ENCODE measurements around the gene MRAP2.

GRCh38 chr6:84077645-84078044 is 44.1 kb downstream of the MRAP2 start:
- TF ChIP-seq CTCF (conservative IDR thresholded peaks at IDR 0.05; ENCODE audit: low read length) (no peak), EZH2phosphoT487 (IDR thresholded peaks at IDR 0.05; ENCODE audit: borderline replicate concordance, low read depth, low read length) (no peak)

All from OCI-LY7 (cell line).